PFSK-1 (cell line): ENCODE measurements around the gene EFEMP1.

ENCODE experiments used
- FOXP2 ChIP-seq: optimal IDR thresholded peaks from 2 replicates; pipeline ENCODE3; 2011; ENCODE audit warnings: borderline replicate concordance, control low read depth, inconsistent platforms; ENCODE audit not compliant: insufficient read depth; ENCODE audit errors: extremely low read length, extremely low read depth
- POLR2AphosphoS5 ChIP-seq: IDR thresholded peaks from 2 replicates; pipeline ENCODE4 v1.6.1; 2012; ENCODE audit warnings: low read depth, mild to moderate bottlenecking, control low read depth, low read length, moderate library complexity
- REST ChIP-seq, 2 experiments: IDR thresholded peaks; 2 replicates each; pipeline versions ENCODE4 v1.6.1 to v1.8.0; 2011 to 2012; ENCODE audit warnings: low read depth in 2 of 2, low read length in 2 of 2, control low read depth in 1 of 2, inconsistent platforms in 1 of 2, mild to moderate bottlenecking in 1 of 2, moderate library complexity in 1 of 2; ENCODE audit not compliant: insufficient read depth in 1 of 2
- SIN3A ChIP-seq: IDR thresholded peaks from 2 replicates; pipeline ENCODE4 v1.6.1; 2012; ENCODE audit warnings: mild to moderate bottlenecking, low read length, moderate library complexity, borderline replicate concordance; ENCODE audit not compliant: insufficient read depth
- TAF1 ChIP-seq: IDR thresholded peaks from 2 replicates; pipeline ENCODE4 v1.6.1; 2012; ENCODE audit warnings: low read length, control low read depth, borderline replicate concordance; ENCODE audit not compliant: insufficient read depth

Gene EFEMP1

GRCh38 chr2:55899881-55900280, 23.7 kb downstream of the EFEMP1 start:
- no peak for TF ChIP-seq REST (IDR thresholded peaks at IDR 0.05; ENCODE audit: insufficient read depth in 1 of 2, low read depth in 2 of 2, low read length in 2 of 2)
- no peak for TF ChIP-seq TAF1

- TF ChIP-seq SIN3A (no peak), POLR2AphosphoS5 (no peak), FOXP2 (no peak), REST (IDR thresholded peaks at IDR 0.05; ENCODE audit: insufficient read depth in 1 of 2, low read depth in 2 of 2, low read length in 2 of 2) (no peak), TAF1 (no peak)
Measured at GRCh38 chr2:55898386-55899040, 25.1 kb downstream of the EFEMP1 start.

GRCh38 chr2:55896633-55897032, 26.9 kb downstream of the EFEMP1 start:
- TF ChIP-seq REST (IDR thresholded peaks at IDR 0.05; ENCODE audit: insufficient read depth in 1 of 2, low read depth in 2 of 2, low read length in 2 of 2), result no peak
- TF ChIP-seq TAF1, result no peak
- no peak for TF ChIP-seq POLR2AphosphoS5
- TF ChIP-seq FOXP2, result no peak
- TF ChIP-seq SIN3A, result no peak

- TF ChIP-seq REST (IDR thresholded peaks at IDR 0.05; ENCODE audit: insufficient read depth in 1 of 2, low read depth in 2 of 2, low read length in 2 of 2) (no peak), POLR2AphosphoS5 (no peak), SIN3A (no peak), FOXP2 (no peak), TAF1 (no peak)
Measured at GRCh38 chr2:55894720-55895119, 28.9 kb downstream of the EFEMP1 start.

- TF ChIP-seq TAF1 (no peak), POLR2AphosphoS5 (no peak), REST (IDR thresholded peaks at IDR 0.05; ENCODE audit: insufficient read depth in 1 of 2, low read depth in 2 of 2, low read length in 2 of 2) (no peak), FOXP2 (no peak), SIN3A (no peak)
Measured at GRCh38 chr2:55891671-55892094, 31.9 kb downstream of the EFEMP1 start.
